Kidney (tissue), 14 donors: ENCODE data around the gene MEIS2. TPM values are rescaled to one million over a fixed set of nuclear protein-coding genes. Genes with fewer than 3 reads are reported as not detected.

Experiments
- DNase-seq, 5 donors: peaks; one replicate each; pipeline ENCODE4 v3.0.0-alpha.2; 2013 to 2020
- FAIRE-seq: peaks from 2 replicates; lab custom pipeline; 2012; peaks lifted over from hg19 to GRCh38; lab: Jason Lieb, UNC
- H3K27ac ChIP-seq, 2 donors: one replicate each; pipeline ENCODE4 v1.7.0; 2013; ENCODE audit warnings: low read depth in 2 of 2, low read length in 2 of 2, inconsistent platforms in 1 of 2
- H3K27me3 ChIP-seq: one replicate; pipeline ENCODE4 v1.7.1; 2013; ENCODE audit warnings: low read length, inconsistent platforms; ENCODE audit not compliant: control insufficient read depth, insufficient read depth
- H3K36me3 ChIP-seq, 3 donors: one replicate each; pipeline versions ENCODE4 v1.7.0 to v1.7.1; 2013; ENCODE audit warnings: low read length in 3 of 3, control low read depth in 1 of 3, inconsistent platforms in 1 of 3; ENCODE audit not compliant: insufficient read depth in 3 of 3, control insufficient read depth in 2 of 3
- H3K4me1 ChIP-seq, 3 donors: one replicate each; pipeline versions ENCODE4 v1.7.0 to v1.7.1; 2013; ENCODE audit warnings: low read length in 3 of 3, inconsistent platforms in 1 of 3, low read depth in 1 of 3; ENCODE audit not compliant: control insufficient read depth in 2 of 3, insufficient read depth in 2 of 3
- H3K4me3 ChIP-seq, 3 donors: one replicate each; pipeline versions ENCODE4 v1.7.0 to v1.8.1; 2013; ENCODE audit warnings: low read length in 3 of 3, control low read depth in 1 of 3, inconsistent platforms in 1 of 3
- H3K9ac ChIP-seq, 3 donors: one replicate each; pipeline versions ENCODE4 v1.7.0 to v1.7.1; 2013; ENCODE audit warnings: low read length in 3 of 3, control low read depth in 1 of 3, inconsistent platforms in 1 of 3
- H3K9me3 ChIP-seq, 3 donors: one replicate each; pipeline versions ENCODE4 v1.7.0 to v1.7.1; 2013; ENCODE audit warnings: low read length in 3 of 3, control low read depth in 1 of 3, inconsistent platforms in 1 of 3; ENCODE audit not compliant: control insufficient read depth in 2 of 3, insufficient read depth in 1 of 3
- intact Hi-C: fragments of 100-400 bp; cut with DNase I; formaldehyde crosslinking; loops from one replicate; pipeline ENCODE4 v1.11.1; 2022
- polyA plus RNA-seq: library from polyadenylated mRNA; stranded (reverse); fragments of 350-450 nt; fragmentation: Illumina TruSeq; extraction: RNeasy Lipid Tissue Mini Kit (QIAGEN cat#74804); gene quantifications from one replicate; pipeline ENCODE4 v1.2.3, GENCODE V29; 2014; ENCODE audit warnings: low read depth, low replicate concordance; ENCODE audit not compliant: insufficient read depth
- total RNA-seq: library from RNA; stranded (reverse); fragmentation: NEBNext Ultra II Directional; extraction: Animal tissue kit (Norgen Biotek cat#: 25700); gene quantifications from one replicate; pipeline ENCODE4 v1.2.1, GENCODE V29; 2021
- TF ChIP-seq, protein P1 (sequence below): IDR thresholded peaks from 3 replicates; pipeline ENCODE4 v1.5.1; 2012; ENCODE audit warnings: mild to moderate bottlenecking, moderate library complexity, borderline replicate concordance; ENCODE audit not compliant: insufficient read depth; ENCODE audit errors: extremely low read depth
- donor health status: control.
- donor health status: control.
- donor health status: control.
- donor health status: control.
- donor health status: control.
- donor health status: DM: yes; HTN: yes; CAD: no.
- donor health status: Normal renal cell carcinoma (clear cell type).

The MEIS2 gene
- total and polyA plus RNA-seq, 2 donors from 2014 or later: 14.7 to 50.9 TPM

DNA sequence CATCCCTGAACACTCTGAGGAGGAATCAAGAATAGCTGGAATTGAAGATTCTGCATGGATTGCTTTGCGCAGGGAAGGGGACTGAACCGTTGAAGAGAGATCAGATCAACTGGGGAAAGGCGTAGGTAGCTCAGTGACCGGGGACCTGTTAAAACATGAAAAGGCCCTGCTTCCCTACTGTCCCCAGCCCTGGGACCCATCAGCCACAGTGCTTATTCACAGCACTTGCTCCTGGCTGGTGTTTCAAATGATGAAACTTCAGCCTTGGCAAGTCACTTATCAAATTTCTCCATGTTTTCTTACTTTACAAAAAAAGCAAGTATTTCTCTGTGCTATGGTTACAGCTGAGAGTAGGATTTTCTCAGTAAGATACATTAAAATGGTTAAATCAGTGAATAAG is 199.3 kb downstream of the MEIS2 start:
- TF ChIP-seq, protein P1, sequence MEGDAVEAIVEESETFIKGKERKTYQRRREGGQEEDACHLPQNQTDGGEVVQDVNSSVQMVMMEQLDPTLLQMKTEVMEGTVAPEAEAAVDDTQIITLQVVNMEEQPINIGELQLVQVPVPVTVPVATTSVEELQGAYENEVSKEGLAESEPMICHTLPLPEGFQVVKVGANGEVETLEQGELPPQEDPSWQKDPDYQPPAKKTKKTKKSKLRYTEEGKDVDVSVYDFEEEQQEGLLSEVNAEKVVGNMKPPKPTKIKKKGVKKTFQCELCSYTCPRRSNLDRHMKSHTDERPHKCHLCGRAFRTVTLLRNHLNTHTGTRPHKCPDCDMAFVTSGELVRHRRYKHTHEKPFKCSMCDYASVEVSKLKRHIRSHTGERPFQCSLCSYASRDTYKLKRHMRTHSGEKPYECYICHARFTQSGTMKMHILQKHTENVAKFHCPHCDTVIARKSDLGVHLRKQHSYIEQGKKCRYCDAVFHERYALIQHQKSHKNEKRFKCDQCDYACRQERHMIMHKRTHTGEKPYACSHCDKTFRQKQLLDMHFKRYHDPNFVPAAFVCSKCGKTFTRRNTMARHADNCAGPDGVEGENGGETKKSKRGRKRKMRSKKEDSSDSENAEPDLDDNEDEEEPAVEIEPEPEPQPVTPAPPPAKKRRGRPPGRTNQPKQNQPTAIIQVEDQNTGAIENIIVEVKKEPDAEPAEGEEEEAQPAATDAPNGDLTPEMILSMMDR: no peak
- Histone ChIP-seq H3K27ac (no peak overlapping the region), H3K4me3 (no peak overlapping the region), H3K27me3 (no peaks in the 10 kb centered on the region), H3K36me3 (no peaks in the 10 kb centered on the region), H3K4me1 (peaks cover 4 to 16% (median 15%) of the 10 kb centered on the region in 3 donors), H3K9me3 (no peaks in the 10 kb centered on the region), H3K9ac (no peak overlapping the region)
- DNase-seq: no peak
- intact Hi-C loops: no loop called here
- no peak for FAIRE-seq

DNA sequence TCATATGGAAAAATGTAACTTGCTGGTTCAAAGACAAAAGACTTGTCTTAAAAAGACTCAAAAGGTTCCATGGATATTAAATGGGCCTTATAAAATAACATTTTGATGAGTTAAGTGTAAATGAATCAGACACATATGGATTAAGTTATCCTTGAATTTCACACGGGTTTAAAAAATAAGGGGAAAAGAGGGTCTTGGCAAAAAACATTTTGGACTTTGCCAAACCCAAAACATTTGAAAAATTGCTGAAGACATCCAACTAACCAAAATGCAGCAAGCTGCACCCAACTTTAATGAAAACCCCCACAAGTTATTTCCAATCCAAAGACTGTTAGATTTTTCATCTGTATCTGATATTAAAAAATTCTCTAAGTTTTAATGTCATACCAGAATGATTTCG is 200.7 kb downstream of the MEIS2 start:
- no peaks in the 10 kb centered on the region for H3K9me3 ChIP-seq
- no peak overlapping the region for H3K27ac ChIP-seq
- DNase-seq (no peak), FAIRE-seq (no peak)
- H3K36me3 ChIP-seq: no peaks in the 10 kb centered on the region
- no peaks in the 10 kb centered on the region for H3K27me3 ChIP-seq
- H3K4me1 ChIP-seq: peaks cover 2 to 14% (median 12%) of the 10 kb centered on the region in 3 donors
- no peak overlapping the region for H3K4me3 ChIP-seq
- H3K9ac ChIP-seq: no peak overlapping the region
- intact Hi-C loops: no loop called here
- TF ChIP-seq, protein P1: no peak

DNA sequence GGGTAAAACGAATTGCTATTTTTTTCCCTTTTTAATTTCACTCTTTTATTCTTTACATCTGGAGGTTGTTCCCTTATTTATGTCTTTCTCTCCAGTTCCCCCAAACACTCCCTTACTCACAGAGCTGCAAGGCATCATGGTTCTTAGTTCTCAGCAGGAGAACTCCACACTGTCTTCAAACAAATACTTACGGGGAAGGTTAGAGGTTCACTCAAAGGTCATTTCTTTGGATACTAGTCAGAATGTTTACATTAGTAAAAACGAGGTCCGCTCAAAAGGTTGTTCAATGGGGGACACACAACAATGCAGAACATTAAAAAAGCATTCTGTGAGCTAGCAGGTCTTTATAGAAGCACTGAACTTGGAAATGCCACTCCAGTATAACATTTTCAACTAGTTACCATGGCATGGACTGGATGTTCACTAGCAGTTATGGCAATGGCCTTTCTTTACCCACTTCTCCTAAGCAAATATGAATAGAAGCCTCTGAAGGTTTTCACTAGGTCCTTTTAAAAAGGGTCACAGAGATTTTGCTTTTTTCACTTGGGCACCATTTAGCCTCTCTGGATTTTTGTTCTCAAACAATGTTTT is 201.7 kb downstream of the MEIS2 start:
- H3K9me3 ChIP-seq: no peaks in the 10 kb centered on the region
- TF ChIP-seq, protein P1: no peak
- no peak overlapping the region for H3K9ac ChIP-seq
- FAIRE-seq (no peak), DNase-seq (no peak)
- H3K27me3 ChIP-seq: no peaks in the 10 kb centered on the region
- intact Hi-C loops: no loop called here
- no peaks in the 10 kb centered on the region for H3K36me3 ChIP-seq
- no peak overlapping the region for H3K4me3 ChIP-seq
- peaks cover 0 to 12% (median 2%) of the 10 kb centered on the region in 3 donors for H3K4me1 ChIP-seq
- no peak overlapping the region for H3K27ac ChIP-seq

DNA sequence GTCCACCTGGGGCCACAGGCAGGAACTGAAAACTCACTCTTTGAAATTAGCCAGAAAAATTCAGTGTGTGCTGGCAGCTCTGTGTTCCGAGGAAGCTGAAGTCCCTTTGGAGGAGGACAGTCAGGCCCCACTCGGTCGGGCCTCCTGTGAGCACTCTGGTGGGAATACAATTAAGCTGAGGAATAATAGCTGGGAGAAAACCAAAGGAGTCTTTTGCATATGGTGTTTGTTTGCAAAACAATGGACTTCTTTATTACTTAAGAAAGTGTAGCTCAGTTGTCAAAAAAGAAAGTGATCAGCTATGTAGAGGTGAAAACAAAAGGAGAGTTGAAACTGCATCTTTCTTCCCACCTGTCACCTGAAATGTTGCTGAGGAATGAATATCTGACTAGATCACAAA is 202.5 kb downstream of the MEIS2 start:
- no peak overlapping the region for H3K4me3 ChIP-seq
- no peak for FAIRE-seq
- TF ChIP-seq, protein P1: no peak
- H3K27ac ChIP-seq: no peak overlapping the region
- H3K9ac ChIP-seq: no peak overlapping the region
- peaks cover 0 to 12% (median 0%) of the 10 kb centered on the region in 3 donors for H3K4me1 ChIP-seq
- H3K36me3 ChIP-seq: no peaks in the 10 kb centered on the region
- H3K9me3 ChIP-seq: no peaks in the 10 kb centered on the region
- no peak for DNase-seq
- no peaks in the 10 kb centered on the region for H3K27me3 ChIP-seq
- intact Hi-C loops: no loop called here
